Vagina (tissue), 2 donors: ENCODE data around the gene CLEC4E.
"Not testable (repeated sequence)": the region's sequence is repeated elsewhere in the genome, so short reads cannot be mapped to it uniquely, and the experiment has no call there.

Source experiments
- CTCF ChIP-seq, 3 experiments: fragments of 450-650 bp in 2 of 3; fragments of 200-600 bp in 1 of 3; sonication (generic) in 1 of 3; IDR thresholded peaks; one replicate each; pipeline ENCODE4 v1.5.1; 2017 to 2019; ENCODE audit warnings: antibody characterized with exemption in 3 of 3, mild to moderate bottlenecking in 2 of 3, moderate library complexity in 2 of 3
- POLR2A ChIP-seq, 2 donors: fragments of 450-650 bp; IDR thresholded peaks; one replicate each; pipeline ENCODE4 v1.6.1; 2017; ENCODE audit warnings: antibody characterized with exemption in 2 of 2, mild to moderate bottlenecking in 2 of 2, moderate library complexity in 2 of 2

GRCh38 chr12:8496074-8496473, 44.6 kb downstream of the CLEC4E start:
- not testable (repeated sequence) for TF ChIP-seq CTCF, POLR2A (IDR thresholded peaks at IDR 0.05)
